Measurements from ENCODE around the gene CNNM4.

The CNNM4 gene

GRCh38 chr2:96760036-96760985 lies at the start of gene CNNM4:
Gene CNNM4 (plus strand): TSS chr2:96760902. CDS start chr2:96761000, 98 bp downstream.
- Mint-ChIP-seq H3K4me1 (ENCODE audit: low read depth) (peaks cover 61% of the 10 kb centered on the region), H3K27me3 (peaks cover 2% of the 10 kb centered on the region), H3K36me3 (ENCODE audit: low read depth) (peaks cover 5% of the 10 kb centered on the region), H3K9me3 (no peaks in the 10 kb centered on the region), H3K27ac (peak within 1 kb of the TSS; percentile 84), H3K4me3 (peak within 1 kb of the TSS; percentile 87)
- intact Hi-C loops (cut with micrococcal nuclease), result loop anchor here (1.0 to 5.0 kb wide), 4 partner anchors 20 to 223 kb away; partner anchors contain the start of genes ARID5A, CNNM3, KANSL3 and LMAN2L

DNA sequence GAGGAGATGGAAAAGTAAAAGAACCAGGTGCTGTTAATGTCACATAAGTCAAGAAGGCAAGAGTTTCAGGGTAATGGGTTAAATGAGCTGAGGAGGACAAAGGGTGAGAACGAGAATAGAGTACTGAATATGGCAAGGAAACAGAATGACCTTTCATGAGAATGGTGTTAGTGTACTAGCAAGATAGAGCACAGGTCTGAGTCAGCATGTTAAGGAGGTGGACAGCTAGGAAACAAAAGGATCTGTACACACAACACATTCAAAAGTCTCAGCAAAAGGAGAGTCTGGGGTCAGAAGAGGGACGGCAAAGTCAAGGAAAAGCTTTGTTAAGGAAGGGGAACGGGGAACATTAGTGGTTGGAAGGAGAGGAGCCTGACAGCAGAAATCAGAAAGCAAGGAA lies 49.7 kb upstream of the CNNM4 start:
- no peaks in the 10 kb centered on the region for H3K4me1 Mint-ChIP-seq (ENCODE audit: low read depth)
- no peak overlapping the region for H3K4me3 Mint-ChIP-seq
- peaks cover 79% of the 10 kb centered on the region for H3K36me3 Mint-ChIP-seq (ENCODE audit: low read depth)
- no peak overlapping the region for H3K27ac Mint-ChIP-seq
- no peaks in the 10 kb centered on the region for H3K9me3 Mint-ChIP-seq
- intact Hi-C loops (cut with micrococcal nuclease), result no loop called here
- no peaks in the 10 kb centered on the region for H3K27me3 Mint-ChIP-seq

DNA sequence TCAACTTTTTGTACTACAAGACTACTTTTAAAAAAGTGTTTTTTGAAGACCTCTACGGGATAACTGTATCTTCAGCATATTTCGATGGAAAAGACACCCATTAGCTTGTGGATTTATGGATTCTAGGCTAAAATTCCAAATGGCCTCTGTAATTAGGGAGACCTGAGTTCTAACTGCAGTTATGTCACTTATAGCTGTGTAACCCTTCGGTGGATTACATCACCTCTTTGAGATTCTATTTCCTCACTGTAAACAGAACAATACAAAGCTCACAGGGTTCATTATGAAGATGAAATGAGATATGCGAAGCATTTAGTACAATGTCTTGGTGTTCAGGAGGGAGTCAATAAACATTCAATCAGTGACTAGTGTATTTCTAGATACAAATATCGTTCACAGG lies 45.0 kb upstream of the CNNM4 start:
- no peak overlapping the region for H3K4me3 Mint-ChIP-seq
- no peaks in the 10 kb centered on the region for H3K9me3 Mint-ChIP-seq
- H3K27me3 Mint-ChIP-seq, result no peaks in the 10 kb centered on the region
- H3K36me3 Mint-ChIP-seq (ENCODE audit: low read depth), result peaks cover 46% of the 10 kb centered on the region
- no peak overlapping the region for H3K27ac Mint-ChIP-seq
- intact Hi-C loops (cut with micrococcal nuclease), result no loop called here
- no peaks in the 10 kb centered on the region for H3K4me1 Mint-ChIP-seq (ENCODE audit: low read depth)

- Mint-ChIP-seq H3K27ac (no peak overlapping the region), H3K4me1 (ENCODE audit: low read depth) (no peaks in the 10 kb centered on the region)
Measured at GRCh38 chr2:96716388-96716787, 44.3 kb upstream of the CNNM4 start.

DNA sequence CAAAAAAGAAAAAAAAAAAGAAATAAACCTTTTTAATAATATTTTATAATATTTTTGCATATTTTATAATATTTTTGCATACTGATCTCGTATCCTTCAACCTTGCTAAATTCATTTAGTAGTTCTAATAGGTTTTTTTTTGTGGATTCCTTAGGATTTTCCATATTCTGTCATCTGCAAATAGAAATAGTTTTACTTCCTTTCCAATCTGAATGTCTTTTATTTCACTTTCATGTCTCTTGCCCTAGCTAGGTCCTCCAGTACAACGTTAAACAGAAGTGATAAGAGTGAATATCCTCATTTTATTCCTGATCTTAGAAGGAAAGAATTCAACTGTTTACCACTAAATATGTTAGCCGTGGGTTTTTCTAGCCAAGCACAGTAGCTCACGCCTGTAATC lies 34.6 kb upstream of the CNNM4 start:
- H3K9me3 Mint-ChIP-seq, result no peaks in the 10 kb centered on the region
- peaks cover 14% of the 10 kb centered on the region for H3K4me1 Mint-ChIP-seq (ENCODE audit: low read depth)
- H3K4me3 Mint-ChIP-seq, result no peak overlapping the region
- intact Hi-C loops (cut with micrococcal nuclease), result no loop called here
- peaks cover 58% of the 10 kb centered on the region for H3K36me3 Mint-ChIP-seq (ENCODE audit: low read depth)
- no peaks in the 10 kb centered on the region for H3K27me3 Mint-ChIP-seq
- no peak overlapping the region for H3K27ac Mint-ChIP-seq

More at GRCh38 chr2:96716388-96716787, 44.3 kb upstream of the CNNM4 start:
- Mint-ChIP-seq H3K9me3 (no peaks in the 10 kb centered on the region), H3K4me3 (no peak overlapping the region), H3K27me3 (no peaks in the 10 kb centered on the region), H3K36me3 (ENCODE audit: low read depth) (peaks cover 39% of the 10 kb centered on the region)
- intact Hi-C loops (cut with micrococcal nuclease), result no loop called here

DNA sequence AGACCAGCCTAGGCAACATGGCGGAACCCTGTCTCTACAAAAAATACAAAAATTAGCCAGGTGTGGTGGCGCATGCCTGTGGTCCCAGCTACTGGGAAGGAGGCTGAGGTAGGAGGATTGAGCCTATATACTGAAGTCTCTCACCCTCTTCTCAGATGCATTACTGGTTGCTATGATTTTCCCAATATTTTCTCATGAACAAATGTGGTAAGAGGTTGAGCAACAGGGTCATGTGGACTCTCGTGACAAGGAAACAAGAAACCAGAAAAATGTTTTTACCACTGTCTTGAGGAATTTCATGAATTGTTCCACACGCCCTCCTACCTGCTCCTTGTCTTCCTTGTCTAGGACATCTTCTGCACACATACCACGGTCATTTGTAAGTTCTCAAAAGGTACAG lies 33.3 kb upstream of the CNNM4 start:
- Mint-ChIP-seq H3K4me1 (ENCODE audit: low read depth) (peaks cover 14% of the 10 kb centered on the region), H3K27me3 (no peaks in the 10 kb centered on the region), H3K9me3 (no peaks in the 10 kb centered on the region), H3K36me3 (ENCODE audit: low read depth) (peaks cover 71% of the 10 kb centered on the region), H3K4me3 (no peak overlapping the region), H3K27ac (peak overlapping the region; percentile 40)
- intact Hi-C loops (cut with micrococcal nuclease), result no loop called here

DNA sequence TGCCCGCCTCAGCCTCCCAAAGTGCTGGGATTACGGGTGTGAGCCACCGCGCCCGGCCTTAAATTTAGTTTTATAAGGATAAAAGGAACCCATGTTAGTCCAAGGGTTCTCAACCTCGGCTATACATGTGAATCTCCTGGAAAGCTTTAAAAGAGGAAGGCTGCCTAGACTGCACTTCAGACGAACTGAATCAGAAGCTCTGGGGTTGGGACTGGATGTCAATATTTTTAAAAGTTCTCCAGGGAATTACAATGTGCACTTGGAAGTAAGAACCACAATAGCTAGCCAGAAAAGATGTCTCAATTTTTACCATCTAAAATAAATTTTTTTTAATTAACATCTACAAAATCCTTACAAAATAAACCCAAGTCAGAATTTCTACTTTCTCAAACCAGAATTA lies 31.0 kb upstream of the CNNM4 start:
- Mint-ChIP-seq H3K4me3 (no peak overlapping the region), H3K4me1 (ENCODE audit: low read depth) (peaks cover 16% of the 10 kb centered on the region), H3K27ac (no peak overlapping the region), H3K27me3 (no peaks in the 10 kb centered on the region), H3K36me3 (ENCODE audit: low read depth) (peaks cover 86% of the 10 kb centered on the region), H3K9me3 (no peaks in the 10 kb centered on the region)
- intact Hi-C loops (cut with micrococcal nuclease), result no loop called here

DNA sequence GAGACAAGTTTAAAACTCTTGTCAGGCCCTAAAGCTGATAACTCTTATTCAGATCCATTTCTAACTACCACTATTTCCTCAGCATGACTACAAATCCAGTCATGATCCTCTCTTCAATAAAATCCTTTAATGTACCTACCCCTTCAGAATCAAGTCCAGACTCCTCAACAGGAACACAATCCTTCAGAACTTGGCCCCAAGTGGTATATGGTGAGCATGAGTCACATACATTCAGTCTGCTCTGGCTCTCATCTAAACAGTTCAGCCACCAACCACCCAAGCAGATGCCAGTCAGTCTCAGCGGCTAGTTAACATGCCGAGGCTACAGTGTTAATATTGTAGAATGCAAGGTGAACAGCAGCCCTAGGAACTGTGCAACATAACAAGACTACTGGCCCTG lies 30.5 kb upstream of the CNNM4 start:
- Mint-ChIP-seq H3K27me3 (no peaks in the 10 kb centered on the region), H3K36me3 (ENCODE audit: low read depth) (peaks cover 91% of the 10 kb centered on the region), H3K27ac (no peak overlapping the region), H3K4me3 (no peak overlapping the region), H3K9me3 (no peaks in the 10 kb centered on the region), H3K4me1 (ENCODE audit: low read depth) (peaks cover 19% of the 10 kb centered on the region)
- intact Hi-C loops (cut with micrococcal nuclease), result no loop called here

DNA sequence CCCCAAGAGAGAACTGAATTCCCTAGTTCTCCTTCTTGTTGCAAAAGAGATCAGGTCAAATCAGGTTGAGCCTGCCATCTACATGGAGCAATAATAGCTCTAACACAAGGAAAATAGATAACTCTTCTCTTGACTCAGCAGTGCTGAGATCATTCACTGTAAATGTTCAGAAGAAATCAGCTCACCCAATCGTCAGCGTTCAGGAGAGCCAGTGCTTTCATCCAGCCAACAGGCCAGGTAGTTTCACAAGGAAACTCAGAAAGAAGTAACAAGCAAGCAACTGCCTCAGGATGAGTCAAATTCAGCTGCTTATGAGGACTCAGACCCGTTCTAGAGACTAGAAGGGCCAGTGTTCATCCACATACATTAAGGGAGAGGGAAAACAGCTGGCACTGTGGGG lies 26.8 kb upstream of the CNNM4 start:
- peaks cover 83% of the 10 kb centered on the region for H3K36me3 Mint-ChIP-seq (ENCODE audit: low read depth)
- H3K27ac Mint-ChIP-seq, result no peak overlapping the region
- no peaks in the 10 kb centered on the region for H3K9me3 Mint-ChIP-seq
- intact Hi-C loops (cut with micrococcal nuclease), result no loop called here
- no peak overlapping the region for H3K4me3 Mint-ChIP-seq
- peaks cover 14% of the 10 kb centered on the region for H3K4me1 Mint-ChIP-seq (ENCODE audit: low read depth)
- no peaks in the 10 kb centered on the region for H3K27me3 Mint-ChIP-seq

GRCh38 chr2:96734880-96735583 lies 25.7 kb upstream of the CNNM4 start:
- peaks cover 81% of the 10 kb centered on the region for H3K36me3 Mint-ChIP-seq (ENCODE audit: low read depth)
- no peak overlapping the region for H3K27ac Mint-ChIP-seq
- no peak overlapping the region for H3K4me3 Mint-ChIP-seq

DNA sequence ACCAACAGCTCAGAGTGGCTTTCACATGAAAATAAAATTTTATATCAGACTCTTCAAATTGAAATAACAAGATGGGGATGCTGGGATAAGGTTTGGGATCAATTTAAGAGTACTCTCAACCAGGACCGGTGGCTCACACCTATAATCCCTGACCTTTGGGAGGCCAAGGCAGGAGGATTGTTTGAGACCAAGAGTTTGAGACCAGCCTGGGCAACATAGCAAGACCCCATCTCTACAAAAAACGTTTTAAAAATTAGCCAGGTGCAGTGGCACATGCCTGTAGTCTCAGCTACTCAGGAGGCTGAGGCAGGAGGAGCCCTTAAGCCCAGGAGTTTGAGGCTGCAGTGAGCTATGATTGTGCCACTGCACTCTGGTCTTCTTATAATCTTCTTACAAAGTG lies 23.5 kb upstream of the CNNM4 start:
- intact Hi-C loops (cut with micrococcal nuclease), result no loop called here
- Mint-ChIP-seq H3K36me3 (ENCODE audit: low read depth) (peaks cover 60% of the 10 kb centered on the region), H3K27me3 (no peaks in the 10 kb centered on the region), H3K9me3 (no peaks in the 10 kb centered on the region), H3K4me3 (no peak overlapping the region), H3K27ac (no peak overlapping the region), H3K4me1 (ENCODE audit: low read depth) (peaks cover 27% of the 10 kb centered on the region)

More at GRCh38 chr2:96734880-96735583, 25.7 kb upstream of the CNNM4 start:
- H3K27me3 Mint-ChIP-seq, result no peaks in the 10 kb centered on the region
- no peaks in the 10 kb centered on the region for H3K9me3 Mint-ChIP-seq
- peaks cover 22% of the 10 kb centered on the region for H3K4me1 Mint-ChIP-seq (ENCODE audit: low read depth)
- intact Hi-C loops (cut with micrococcal nuclease), result no loop called here

DNA sequence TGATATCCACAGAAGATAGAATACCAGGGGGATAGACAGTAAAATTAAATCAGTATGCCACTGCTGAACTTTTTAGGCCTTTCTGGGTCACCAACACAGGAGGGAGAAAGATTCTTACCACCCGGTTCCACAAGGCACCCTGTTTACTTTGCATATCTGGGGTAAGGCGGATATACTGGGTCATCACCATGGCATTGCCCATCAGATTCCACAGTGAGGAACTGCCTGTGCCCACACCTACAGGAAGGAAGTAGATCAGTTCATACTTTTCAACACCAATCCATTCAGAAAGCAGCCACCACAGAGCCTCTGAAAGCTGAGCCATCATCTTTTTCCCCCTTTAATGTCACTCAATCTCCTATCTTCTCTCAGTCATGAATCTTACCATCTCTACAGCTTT lies 22.9 kb upstream of the CNNM4 start:
- H3K9me3 Mint-ChIP-seq, result no peaks in the 10 kb centered on the region
- peaks cover 27% of the 10 kb centered on the region for H3K4me1 Mint-ChIP-seq (ENCODE audit: low read depth)
- H3K36me3 Mint-ChIP-seq (ENCODE audit: low read depth), result peaks cover 54% of the 10 kb centered on the region
- no peak overlapping the region for H3K4me3 Mint-ChIP-seq
- no peaks in the 10 kb centered on the region for H3K27me3 Mint-ChIP-seq
- no peak overlapping the region for H3K27ac Mint-ChIP-seq
- intact Hi-C loops (cut with micrococcal nuclease), result no loop called here

DNA sequence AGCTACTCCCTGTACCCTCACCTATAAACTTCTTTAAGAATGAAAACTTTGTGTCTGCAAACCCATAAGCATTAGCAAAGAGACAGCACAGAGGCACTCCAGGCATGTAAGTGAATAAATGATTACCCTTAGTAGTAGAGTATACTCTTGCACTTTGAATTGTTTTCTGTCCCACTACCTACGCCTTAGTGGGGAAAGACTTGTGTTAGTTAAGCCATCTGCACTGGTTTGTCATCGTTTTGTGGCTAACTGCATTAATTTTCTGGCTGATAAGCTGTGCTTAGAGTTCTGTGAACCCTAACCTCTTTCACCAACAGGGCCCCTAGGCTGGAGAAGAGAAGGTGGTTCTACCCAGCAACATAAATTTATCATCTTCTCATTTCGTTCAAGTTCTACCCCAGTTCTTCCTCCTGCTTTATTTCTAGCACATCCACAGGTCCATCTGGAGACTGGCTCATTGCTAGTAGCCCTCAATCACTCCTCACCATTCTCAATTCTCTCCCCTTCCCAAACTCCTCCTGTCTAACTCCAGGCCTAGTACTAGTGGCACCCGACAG lies 21.5 kb upstream of the CNNM4 start:
- Mint-ChIP-seq H3K27ac (peak overlapping the region; percentile 91), H3K27me3 (no peaks in the 10 kb centered on the region), H3K9me3 (no peaks in the 10 kb centered on the region), H3K36me3 (ENCODE audit: low read depth) (peaks cover 41% of the 10 kb centered on the region), H3K4me3 (peak overlapping the region; percentile 94), H3K4me1 (ENCODE audit: low read depth) (peaks cover 27% of the 10 kb centered on the region)
- intact Hi-C loops (cut with micrococcal nuclease), result no loop called here
